ENCODE results near the gene ARHGEF19. TPM values are rescaled to one million over a fixed set of nuclear protein-coding genes. Genes with fewer than 3 reads are reported as not detected.

Gene ARHGEF19
- total RNA-seq, 1 donor: 6.5 TPM

DNA sequence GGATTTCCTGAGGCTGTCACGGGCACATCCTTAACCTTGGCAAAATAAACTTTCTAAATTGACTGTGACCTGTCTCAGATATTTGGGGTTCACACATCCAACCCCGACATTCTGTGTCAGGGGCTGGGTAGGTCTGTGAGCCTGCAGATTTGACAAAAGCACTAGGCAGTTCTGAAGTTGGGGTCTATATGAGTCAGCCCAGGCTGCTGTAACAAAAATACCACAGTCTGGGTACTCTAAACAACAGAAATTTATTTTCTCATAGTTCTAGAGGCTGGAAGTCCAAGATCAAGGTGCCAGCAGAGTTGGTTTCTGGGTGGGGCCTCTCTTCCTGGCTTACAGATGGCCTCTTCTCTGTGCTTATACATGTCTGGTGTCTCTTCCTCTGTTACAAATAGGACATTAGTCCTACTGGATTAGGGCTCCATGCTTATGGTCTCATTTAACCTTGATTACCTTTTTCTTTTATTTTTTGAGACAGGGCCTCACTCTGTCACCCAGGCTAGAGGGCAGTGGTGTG, 27.6 kb upstream of the ARHGEF19 start:
- Histone ChIP-seq H3K4me3 (ENCODE audit: insufficient read depth, low read length) (no peak overlapping the region), H3K27me3 (ENCODE audit: insufficient read depth, low read length) (no peaks in the 10 kb centered on the region), H3K79me2 (ENCODE audit: insufficient read depth, low read length) (no peaks in the 10 kb centered on the region), H3K27ac (ENCODE audit: low read depth, low read length) (no peak overlapping the region), H4K20me1 (ENCODE audit: insufficient read depth, low read length) (peaks cover 2% of the 10 kb centered on the region), H3K9me3 (ENCODE audit: low read depth, low read length) (no peaks in the 10 kb centered on the region), H2AFZ (ENCODE audit: low read length) (no peak overlapping the region), H3K4me1 (ENCODE audit: insufficient read depth, low read length) (peaks cover 23% of the 10 kb centered on the region), H3K36me3 (ENCODE audit: insufficient read depth, low read length) (no peaks in the 10 kb centered on the region), H3K4me2 (ENCODE audit: insufficient read depth, low read length) (no peak overlapping the region)
- no peak for DNase-seq (ENCODE audit: insufficient read length, low spot score, missing footprints)
- TF ChIP-seq, protein P1, sequence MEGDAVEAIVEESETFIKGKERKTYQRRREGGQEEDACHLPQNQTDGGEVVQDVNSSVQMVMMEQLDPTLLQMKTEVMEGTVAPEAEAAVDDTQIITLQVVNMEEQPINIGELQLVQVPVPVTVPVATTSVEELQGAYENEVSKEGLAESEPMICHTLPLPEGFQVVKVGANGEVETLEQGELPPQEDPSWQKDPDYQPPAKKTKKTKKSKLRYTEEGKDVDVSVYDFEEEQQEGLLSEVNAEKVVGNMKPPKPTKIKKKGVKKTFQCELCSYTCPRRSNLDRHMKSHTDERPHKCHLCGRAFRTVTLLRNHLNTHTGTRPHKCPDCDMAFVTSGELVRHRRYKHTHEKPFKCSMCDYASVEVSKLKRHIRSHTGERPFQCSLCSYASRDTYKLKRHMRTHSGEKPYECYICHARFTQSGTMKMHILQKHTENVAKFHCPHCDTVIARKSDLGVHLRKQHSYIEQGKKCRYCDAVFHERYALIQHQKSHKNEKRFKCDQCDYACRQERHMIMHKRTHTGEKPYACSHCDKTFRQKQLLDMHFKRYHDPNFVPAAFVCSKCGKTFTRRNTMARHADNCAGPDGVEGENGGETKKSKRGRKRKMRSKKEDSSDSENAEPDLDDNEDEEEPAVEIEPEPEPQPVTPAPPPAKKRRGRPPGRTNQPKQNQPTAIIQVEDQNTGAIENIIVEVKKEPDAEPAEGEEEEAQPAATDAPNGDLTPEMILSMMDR (IDR thresholded peaks at IDR 0.05; ENCODE audit: extremely low read depth, low read depth, low read length): no peak

DNA sequence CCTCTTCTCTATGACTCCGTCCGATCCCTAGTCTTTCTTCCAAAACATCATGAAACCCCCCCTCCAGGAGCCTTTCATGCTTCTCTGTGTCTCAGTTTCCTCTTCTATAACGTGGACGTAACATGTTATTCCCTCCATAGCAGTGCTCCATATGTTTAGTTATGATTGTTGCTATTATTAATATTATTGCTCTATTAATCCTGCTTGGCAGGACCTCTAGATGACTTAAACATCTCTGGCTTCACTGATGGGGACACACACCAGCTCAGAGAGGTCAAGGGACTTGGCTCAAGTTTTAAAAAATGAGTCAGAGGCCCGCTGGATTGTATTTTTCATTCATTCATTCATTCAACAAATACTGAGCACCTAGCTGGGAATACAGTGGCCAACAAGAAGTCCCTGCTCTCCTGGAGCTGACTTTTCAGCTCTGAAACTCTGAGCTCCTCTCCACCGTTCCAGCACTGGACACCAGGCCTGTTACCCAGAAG, 24.9 kb upstream of the ARHGEF19 start:
- Histone ChIP-seq H3K27ac (ENCODE audit: low read depth, low read length) (peak overlapping the region; percentile 57), H3K4me1 (ENCODE audit: insufficient read depth, low read length) (peaks cover 19% of the 10 kb centered on the region), H3K36me3 (ENCODE audit: insufficient read depth, low read length) (no peaks in the 10 kb centered on the region), H3K9me3 (ENCODE audit: low read depth, low read length) (no peaks in the 10 kb centered on the region), H3K27me3 (ENCODE audit: insufficient read depth, low read length) (no peaks in the 10 kb centered on the region), H3K4me2 (ENCODE audit: insufficient read depth, low read length) (peak overlapping the region; percentile 98), H4K20me1 (ENCODE audit: insufficient read depth, low read length) (no peaks in the 10 kb centered on the region), H3K79me2 (ENCODE audit: insufficient read depth, low read length) (no peaks in the 10 kb centered on the region), H2AFZ (ENCODE audit: low read length) (peak overlapping the region; percentile 95), H3K4me3 (ENCODE audit: insufficient read depth, low read length) (peak overlapping the region; percentile 84)
- TF ChIP-seq, protein P1 (IDR thresholded peaks at IDR 0.05; ENCODE audit: extremely low read depth, low read depth, low read length): no peak
- DNase-seq (ENCODE audit: insufficient read length, low spot score, missing footprints): no peak

DNA sequence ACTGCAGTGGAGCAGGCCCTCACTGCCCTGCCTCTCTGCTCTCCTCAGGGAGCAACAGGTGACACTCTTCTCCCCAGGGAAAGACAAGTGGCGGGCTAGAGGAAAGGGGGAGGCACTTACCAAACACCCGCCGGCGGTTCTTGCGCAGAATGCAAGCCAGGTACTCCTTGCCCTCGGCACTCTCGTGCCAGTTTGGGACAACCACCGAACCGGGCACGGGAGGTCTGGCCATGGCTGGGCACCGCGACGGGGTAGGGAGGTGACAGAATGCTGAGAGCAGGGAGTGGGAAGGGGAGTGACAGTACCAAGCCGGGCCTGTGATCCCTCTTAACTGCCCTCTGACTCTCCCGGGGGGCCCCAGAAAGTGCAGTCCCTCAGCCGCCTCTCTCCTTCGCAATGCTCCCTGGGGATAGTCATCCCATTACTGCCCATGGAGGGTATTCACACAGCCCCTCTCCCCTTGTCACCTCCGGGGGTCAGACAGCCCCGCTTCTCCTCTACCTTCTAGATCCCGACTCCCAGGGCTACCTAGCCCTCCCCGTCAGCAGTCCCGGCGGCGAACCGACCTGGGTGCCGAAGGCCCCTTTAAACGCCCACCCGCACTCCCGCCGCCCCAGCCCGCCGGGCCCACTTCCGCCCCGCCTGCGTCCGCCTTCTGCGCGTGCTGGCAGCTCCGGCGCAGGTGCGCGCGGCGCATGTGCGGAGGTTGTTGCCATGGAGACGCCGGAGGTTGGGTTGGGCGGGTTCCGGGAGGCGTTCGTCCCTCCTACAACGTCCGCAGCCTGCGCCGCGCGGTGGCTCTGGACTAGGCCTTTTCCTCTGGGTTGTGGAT, 24.3 kb upstream of the ARHGEF19 start, which contains the start of gene CPLANE2:
Gene CPLANE2 (minus strand): TSS at position 673 of the 832 bp plus-strand sequence. CDS start 441 bp downstream, at position 232.
- Histone ChIP-seq H4K20me1 (ENCODE audit: insufficient read depth, low read length) (no peaks in the 10 kb centered on the region), H3K4me2 (ENCODE audit: insufficient read depth, low read length) (peak within 1 kb of the TSS; percentile 98), H3K4me1 (ENCODE audit: insufficient read depth, low read length) (peaks cover 19% of the 10 kb centered on the region), H3K4me3 (ENCODE audit: insufficient read depth, low read length) (peak within 1 kb of the TSS; percentile 84), H3K27ac (ENCODE audit: low read depth, low read length) (peak within 1 kb of the TSS; percentile 57), H3K9me3 (ENCODE audit: low read depth, low read length) (no peaks in the 10 kb centered on the region), H3K36me3 (ENCODE audit: insufficient read depth, low read length) (no peaks in the 10 kb centered on the region), H3K79me2 (ENCODE audit: insufficient read depth, low read length) (no peaks in the 10 kb centered on the region), H3K27me3 (ENCODE audit: insufficient read depth, low read length) (no peaks in the 10 kb centered on the region), H2AFZ (ENCODE audit: low read length) (peak within 1 kb of the TSS; percentile 95)
- TF ChIP-seq, protein P1 (IDR thresholded peaks at IDR 0.05; ENCODE audit: extremely low read depth, low read depth, low read length): no peak
- DNase-seq (ENCODE audit: insufficient read length, low spot score, missing footprints): peak; percentile 97

DNA sequence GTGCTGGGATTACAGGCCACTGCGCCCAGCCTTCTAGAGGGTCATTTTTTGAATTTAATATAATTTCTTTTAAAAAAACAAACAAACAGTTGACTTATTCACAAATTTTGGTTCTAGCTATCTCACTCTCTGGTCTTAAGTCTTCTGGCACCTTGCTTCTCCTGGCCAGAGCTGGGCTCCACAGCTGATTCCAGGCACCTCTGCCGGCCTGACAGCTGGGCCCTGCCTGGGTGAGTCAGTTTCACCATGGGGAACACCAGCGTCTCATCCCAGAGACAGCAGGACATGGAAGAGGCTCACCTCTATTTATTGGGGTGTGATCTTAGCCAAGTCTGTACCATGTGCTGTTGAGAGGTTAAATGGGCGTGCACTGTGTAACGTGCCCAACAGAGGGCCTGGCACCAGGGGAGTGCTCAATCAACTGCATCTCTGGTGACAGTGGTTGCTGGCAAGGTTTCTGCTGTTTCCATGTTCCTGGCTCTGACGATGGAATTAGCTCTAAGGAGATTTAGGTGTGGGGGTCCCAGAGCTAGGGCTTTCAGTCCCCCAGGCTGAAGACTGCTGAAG, 23.6 kb upstream of the ARHGEF19 start:
- Histone ChIP-seq H3K36me3 (ENCODE audit: insufficient read depth, low read length) (no peaks in the 10 kb centered on the region), H3K4me1 (ENCODE audit: insufficient read depth, low read length) (peaks cover 19% of the 10 kb centered on the region), H3K27ac (ENCODE audit: low read depth, low read length) (no peak overlapping the region), H3K4me3 (ENCODE audit: insufficient read depth, low read length) (peak overlapping the region; percentile 84), H3K4me2 (ENCODE audit: insufficient read depth, low read length) (peak overlapping the region; percentile 98), H3K27me3 (ENCODE audit: insufficient read depth, low read length) (no peaks in the 10 kb centered on the region), H3K79me2 (ENCODE audit: insufficient read depth, low read length) (no peaks in the 10 kb centered on the region), H3K9me3 (ENCODE audit: low read depth, low read length) (no peaks in the 10 kb centered on the region), H2AFZ (ENCODE audit: low read length) (no peak overlapping the region), H4K20me1 (ENCODE audit: insufficient read depth, low read length) (no peaks in the 10 kb centered on the region)
- TF ChIP-seq, protein P1 (IDR thresholded peaks at IDR 0.05; ENCODE audit: extremely low read depth, low read depth, low read length): peak; percentile 32
- DNase-seq (ENCODE audit: insufficient read length, low spot score, missing footprints): peak; percentile 93

Data from osteoblast (primary cell).